Keratinocyte (primary cell): ENCODE data around the gene ZBP1. TPM values are rescaled to one million over a fixed set of nuclear protein-coding genes. Genes with fewer than 3 reads are reported as not detected.

ENCODE experiments used
- DNase-seq: peaks from one replicate; pipeline ENCODE4 v3.0.0-alpha.2; 2011; ENCODE audit warnings: low read depth, missing footprints, low spot score
- FAIRE-seq: peaks from 2 replicates; lab custom pipeline; 2011; peaks lifted over from hg19 to GRCh38; lab: Jason Lieb, UNC
- H2AFZ ChIP-seq: 2 replicates; pipeline ENCODE4 v1.6.0; 2012; ENCODE audit warnings: low read length, control low read depth, inconsistent platforms; ENCODE audit not compliant: control insufficient read depth
- H3K27ac ChIP-seq: 2 replicates; pipeline ENCODE4 v1.5.1; 2011; ENCODE audit warnings: low read length; ENCODE audit not compliant: control insufficient read depth, insufficient read depth
- H3K27me3 ChIP-seq: 3 replicates; pipeline ENCODE4 v1.6.0; 2011; ENCODE audit warnings: low read length; ENCODE audit not compliant: control insufficient read depth, insufficient read depth; ENCODE audit errors: extremely low read depth
- H3K36me3 ChIP-seq, 2 experiments: 2 replicates in 1 of 2; 3 replicates in 1 of 2; pipeline ENCODE4 v1.5.1; 2011; ENCODE audit warnings: low read length in 2 of 2, mild to moderate bottlenecking in 1 of 2; ENCODE audit not compliant: control insufficient read depth in 2 of 2, insufficient read depth in 2 of 2; ENCODE audit errors: extremely low read depth in 1 of 2
- H3K4me1 ChIP-seq: 3 replicates; pipeline ENCODE4 v1.5.1; 2011; ENCODE audit warnings: low read length; ENCODE audit not compliant: control insufficient read depth, insufficient read depth; ENCODE audit errors: extremely low read depth
- H3K4me2 ChIP-seq: 3 replicates; pipeline ENCODE4 v1.6.0; 2011; ENCODE audit warnings: low read depth, low read length; ENCODE audit not compliant: control insufficient read depth, insufficient read depth; ENCODE audit errors: extremely low read depth
- H3K4me3 ChIP-seq, 3 experiments: fragments of 200-600 bp in 1 of 3; sonication (generic) in 1 of 3; 2 replicates in 2 of 3; 3 replicates in 1 of 3; pipeline ENCODE4 v1.5.1; 2011 to 2016; ENCODE audit warnings: low read length in 3 of 3, mild to moderate bottlenecking in 3 of 3, control low read depth in 2 of 3, inconsistent platforms in 1 of 3, low read depth in 1 of 3, mixed read lengths in 1 of 3, mixed run types in 1 of 3, moderate library complexity in 1 of 3; ENCODE audit not compliant: control insufficient read depth in 2 of 3, insufficient read depth in 2 of 3; ENCODE audit errors: extremely low read depth in 1 of 3
- H3K79me2 ChIP-seq: 2 replicates; pipeline ENCODE4 v1.6.0; 2012; ENCODE audit warnings: low read length; ENCODE audit not compliant: control insufficient read depth, insufficient read depth
- H3K9ac ChIP-seq: 3 replicates; pipeline ENCODE4 v1.6.0; 2011; ENCODE audit warnings: low read length; ENCODE audit not compliant: control insufficient read depth, insufficient read depth; ENCODE audit errors: extremely low read depth
- H3K9me1 ChIP-seq: 3 replicates; pipeline ENCODE4 v1.6.0; 2011; ENCODE audit warnings: low read length; ENCODE audit not compliant: control insufficient read depth, insufficient read depth; ENCODE audit errors: extremely low read depth
- H3K9me3 ChIP-seq: 2 replicates; pipeline ENCODE4 v1.5.1; 2012; ENCODE audit warnings: low read depth, low read length; ENCODE audit not compliant: control insufficient read depth
- H4K20me1 ChIP-seq: 3 replicates; pipeline ENCODE4 v1.6.0; 2011; ENCODE audit warnings: low read length; ENCODE audit not compliant: control insufficient read depth, insufficient read depth; ENCODE audit errors: extremely low read depth
- CTCF ChIP-seq, 3 experiments: IDR thresholded peaks in 1 of 3; conservative IDR thresholded peaks in 1 of 3; optimal IDR thresholded peaks in 1 of 3; 2 replicates in 2 of 3; 3 replicates in 1 of 3; pipeline versions ENCODE3 to v1.5.1; 2011; ENCODE audit warnings: low read length in 3 of 3, mild to moderate bottlenecking in 3 of 3, moderate library complexity in 2 of 3, control low read depth in 1 of 3, inconsistent platforms in 1 of 3; ENCODE audit not compliant: insufficient read depth in 2 of 3; ENCODE audit errors: extremely low read depth in 1 of 3
- EZH2 ChIP-seq: IDR thresholded peaks from one replicate; pipeline ENCODE4 v1.6.1; 2012; ENCODE audit warnings: inconsistent platforms, mild to moderate bottlenecking, low read length, moderate library complexity
- dilution Hi-C: fragments of 300-500 bp; cut with MboI; formaldehyde crosslinking; loops from one replicate; pipeline ENCODE4 v1.7.0; 2020; ENCODE audit warnings: low sequenced_read_pairs; ENCODE audit not compliant: extremely low pct_ligation_motif_present
- polyA plus RNA-seq, 5 experiments: library from polyadenylated mRNA; depleted of rRNA in 3 of 5; stranded (reverse) in 3 of 5; stranded (forward) in 1 of 5; unstranded in 1 of 5; fragments of >200 nt; gene quantifications; 1 replicate in 1 of 5; 2 replicates in 3 of 5; 3 replicates in 1 of 5; pipeline versions ENCODE4 v1.2.1 to v1.2.3, GENCODE V29; 2011 to 2012; ENCODE audit warnings: missing spikeins in 2 of 5, low read depth in 1 of 5, low replicate concordance in 1 of 5

The ZBP1 gene
- polyA plus RNA-seq, 1 donor (not counting 4 experiments of a cell fraction or from before 2014, with no cell fraction given), result 0.08 TPM

- no peak overlapping the region for H2AFZ ChIP-seq
- no peaks in the 10 kb centered on the region for H3K9me1 ChIP-seq
- H3K9ac ChIP-seq, result no peak overlapping the region
- H4K20me1 ChIP-seq, result peaks cover 5% of the 10 kb centered on the region
- DNase-seq (no peak), FAIRE-seq (no peak)
- no peaks in the 10 kb centered on the region for H3K4me1 ChIP-seq
- H3K4me3 ChIP-seq, result no peak overlapping the region
- H3K27me3 ChIP-seq, result peaks cover 90% of the 10 kb centered on the region
- H3K9me3 ChIP-seq, result peaks cover 3% of the 10 kb centered on the region
- H3K36me3 ChIP-seq, result no peaks in the 10 kb centered on the region
- no peak for TF ChIP-seq CTCF (optimal IDR thresholded peaks at IDR 0.05 in 1 of 3, IDR thresholded peaks at IDR 0.05 in 1 of 3, conservative IDR thresholded peaks at IDR 0.05 in 1 of 3; ENCODE audit: extremely low read depth in 1 of 3, insufficient read depth in 2 of 3, low read length in 3 of 3)
- TF ChIP-seq EZH2, result no peak
- no peak overlapping the region for H3K27ac ChIP-seq
- no peak overlapping the region for H3K4me2 ChIP-seq
- H3K79me2 ChIP-seq, result no peaks in the 10 kb centered on the region
- dilution Hi-C loops, result no loop called here
These were observed 38.2 kb downstream of the ZBP1 start for GRCh38 chr20:57582029-57582378.

GRCh38 chr20:57581202-57582028 is 38.8 kb downstream of the ZBP1 start:
- Histone ChIP-seq H3K4me3 (no peak overlapping the region), H3K79me2 (no peaks in the 10 kb centered on the region), H4K20me1 (peaks cover 5% of the 10 kb centered on the region), H3K9me1 (no peaks in the 10 kb centered on the region), H3K27ac (no peak overlapping the region), H3K9ac (no peak overlapping the region), H3K27me3 (peaks cover 86% of the 10 kb centered on the region), H3K4me2 (no peak overlapping the region), H3K9me3 (peaks cover 3% of the 10 kb centered on the region), H3K4me1 (no peaks in the 10 kb centered on the region), H2AFZ (no peak overlapping the region), H3K36me3 (no peaks in the 10 kb centered on the region)
- TF ChIP-seq EZH2 (no peak), CTCF (optimal IDR thresholded peaks at IDR 0.05 in 1 of 3, IDR thresholded peaks at IDR 0.05 in 1 of 3, conservative IDR thresholded peaks at IDR 0.05 in 1 of 3; ENCODE audit: extremely low read depth in 1 of 3, insufficient read depth in 2 of 3, low read length in 3 of 3) (no peak)
- FAIRE-seq (no peak), DNase-seq (no peak)
- dilution Hi-C loops, result no loop called here
